HCT116 (cell line): ENCODE measurements around the gene CRTC1. TPM values are rescaled to one million over a fixed set of nuclear protein-coding genes. Genes with fewer than 3 reads are reported as not detected.

Source experiments
- ATAC-seq: fragments of 200-7000 bp; cut with Tn5 transposase; 2 replicates; pipeline ENCODE4 v1.9.1; 2020; ENCODE audit warnings: mild to moderate bottlenecking, moderate library complexity
- BruUV-seq: library from RNA; stranded (reverse); fragments of 400-500 nt; replicated peaks from 2 replicates; lab custom pipeline; 2021; lab: Mats Ljungman, UMichigan
- CTCF ChIA-PET: fragments of 300-600 bp; sonication (Branson Sonifier 250); formaldehyde crosslinking; loops from one replicate; lab custom pipeline; 2021; ENCODE audit warnings: antibody characterized with exemption; lab: Charles Lee
- POLR2A ChIA-PET: fragments of 300-600, 350-600 bp; sonication (Branson Sonifier 250); formaldehyde crosslinking; loops from one replicate; lab custom pipeline; 2021; ENCODE audit warnings: antibody characterized with exemption; lab: Charles Lee
- RAD21 ChIA-PET, 2 experiments: fragments of 300-600 bp; sonication (Branson Sonifier 250); formaldehyde crosslinking; loops; one replicate each; lab custom pipeline; 2023; ENCODE audit warnings: low total read pairs in 2 of 2; ENCODE audit not compliant: uncharacterized antibody in 2 of 2, unreplicated experiment in 2 of 2, low non-redundant PET in 1 of 2; lab: Charles Lee
- DNase-seq: peaks from one replicate; pipeline ENCODE4 v3.0.0-alpha.2; 2010; ENCODE audit warnings: low read depth, low spot score
- H2AFZ ChIP-seq: fragments of 200-600 bp; shearing (Covaris generic), sonication (generic); 2 replicates; pipeline ENCODE4 v1.6.1; 2017; ENCODE audit warnings: low read depth, mixed run types, mixed read lengths, antibody characterized with exemption, low read length; ENCODE audit not compliant: poor library complexity, severe bottlenecking
- H3K27ac ChIP-seq: 2 replicates; pipeline ENCODE4 v1.5.1; 2012; ENCODE audit warnings: low read depth, low read length
- H3K27me3 ChIP-seq: fragments of 200-600 bp; sonication (generic); 2 replicates; pipeline ENCODE4 v1.6.1; 2016; ENCODE audit warnings: mixed run types, low read length, mixed read lengths; ENCODE audit not compliant: insufficient read depth
- H3K36me3 ChIP-seq, 2 experiments: fragments of 200-500 bp in 1 of 2; fragments of 200-600 bp in 1 of 2; sonication (Bioruptor generic) in 1 of 2; sonication (generic) in 1 of 2; 2 replicates each; pipeline versions ENCODE4 v1.5.1 to v1.6.1; 2014 to 2016; ENCODE audit warnings: low read length in 2 of 2, inconsistent platforms in 1 of 2, mixed read lengths in 1 of 2, mixed run types in 1 of 2; ENCODE audit not compliant: insufficient read depth in 2 of 2, control insufficient read depth in 1 of 2
- H3K4me1 ChIP-seq, 2 experiments: fragments of 200-600 bp in 1 of 2; sonication (generic) in 1 of 2; 2 replicates each; pipeline versions ENCODE4 v1.5.1 to v1.6.1; 2012 to 2017; ENCODE audit warnings: low read length in 2 of 2, inconsistent platforms in 1 of 2, mild to moderate bottlenecking in 1 of 2, mixed read lengths in 1 of 2, mixed run types in 1 of 2, moderate library complexity in 1 of 2; ENCODE audit not compliant: insufficient read depth in 2 of 2, control insufficient read depth in 1 of 2
- H3K4me2 ChIP-seq: fragments of 200-600 bp; sonication (generic); 2 replicates; pipeline ENCODE4 v1.6.1; 2017; ENCODE audit warnings: mixed run types, low read length, mixed read lengths
- H3K4me3 ChIP-seq, 2 experiments: fragments of 200-600 bp in 1 of 2; sonication (generic) in 1 of 2; replicated peaks in 1 of 2; 2 replicates each; pipeline ENCODE4 v1.5.1; 2011 to 2016; ENCODE audit warnings: low read length in 2 of 2, control low read depth in 1 of 2, low read depth in 1 of 2, mild to moderate bottlenecking in 1 of 2, mixed read lengths in 1 of 2, mixed run types in 1 of 2
- H3K79me2 ChIP-seq: fragments of 200-600 bp; sonication (generic); 2 replicates; pipeline ENCODE4 v1.6.1; 2017; ENCODE audit warnings: mild to moderate bottlenecking, mixed run types, low read length, moderate library complexity, mixed read lengths; ENCODE audit not compliant: insufficient read depth
- H3K9ac ChIP-seq: fragments of 200-600 bp; sonication (generic); 2 replicates; pipeline ENCODE4 v1.6.1; 2016; ENCODE audit warnings: low read length, mixed read lengths
- H3K9me2 ChIP-seq: fragments of 200-600 bp; sonication (generic), shearing (Covaris generic); 2 replicates; pipeline ENCODE4 v1.6.1; 2017; ENCODE audit warnings: mixed run types, mild to moderate bottlenecking, moderate library complexity; ENCODE audit not compliant: insufficient read depth
- H3K9me3 ChIP-seq, 2 experiments: fragments of 200-500 bp in 1 of 2; fragments of 200-600 bp in 1 of 2; sonication (Bioruptor generic) in 1 of 2; sonication (generic) in 1 of 2; 2 replicates each; pipeline ENCODE4 v1.6.1; 2014 to 2017; ENCODE audit warnings: low read length in 2 of 2, mixed read lengths in 2 of 2, inconsistent platforms in 1 of 2, low read depth in 1 of 2, mild to moderate bottlenecking in 1 of 2, mixed run types in 1 of 2, moderate library complexity in 1 of 2; ENCODE audit not compliant: control insufficient read depth in 1 of 2, insufficient read depth in 1 of 2
- H4K20me1 ChIP-seq: fragments of 200-600 bp; sonication (generic), shearing (Covaris generic); 2 replicates; pipeline ENCODE4 v1.6.1; 2017; ENCODE audit warnings: mixed run types, mild to moderate bottlenecking, moderate library complexity; ENCODE audit not compliant: insufficient read depth
- CBX3 ChIP-seq: IDR thresholded peaks from 2 replicates; pipeline ENCODE4 v1.6.1; 2012; ENCODE audit warnings: low read depth
- CEBPB ChIP-seq: IDR thresholded peaks from 2 replicates; pipeline ENCODE4 v1.6.1; 2012; ENCODE audit warnings: low read depth
- EGR1 ChIP-seq: IDR thresholded peaks from 2 replicates; pipeline ENCODE4 v1.6.1; 2012; ENCODE audit warnings: low read depth
- POLR2A ChIP-seq: IDR thresholded peaks from 2 replicates; pipeline ENCODE4 v1.7.0; 2011; ENCODE audit warnings: borderline replicate concordance; ENCODE audit not compliant: insufficient read depth, insufficient read length; ENCODE audit errors: extremely low read depth
- POLR2AphosphoS5 ChIP-seq: IDR thresholded peaks from 2 replicates; pipeline ENCODE4 v1.6.1; 2011; ENCODE audit warnings: mild to moderate bottlenecking, low read depth, low read length, moderate library complexity
- SIN3A ChIP-seq: IDR thresholded peaks from 2 replicates; pipeline ENCODE4 v1.6.1; 2012; ENCODE audit warnings: low read depth
- TCF7L2 ChIP-seq: IDR thresholded peaks from 2 replicates; pipeline ENCODE4 v1.7.0; 2011; ENCODE audit warnings: borderline replicate concordance, inconsistent platforms; ENCODE audit not compliant: insufficient read depth, insufficient read length; ENCODE audit errors: extremely low read depth
- YY1 ChIP-seq: IDR thresholded peaks from 2 replicates; pipeline ENCODE4 v1.6.1; 2011; ENCODE audit warnings: low read length, low read depth, moderate library complexity, mild to moderate bottlenecking; ENCODE audit not compliant: insufficient replicate concordance; ENCODE audit errors: extremely low read depth
- ZFX ChIP-seq: fragments of 450-650 bp; IDR thresholded peaks from 2 replicates; pipeline ENCODE4 v1.6.1; 2017
- ZNF274 ChIP-seq: fragments of 200-500 bp; sonication (Bioruptor generic); IDR thresholded peaks from 2 replicates; pipeline ENCODE4 v1.6.1; 2014; ENCODE audit warnings: mild to moderate bottlenecking, low read depth, low read length, inconsistent platforms
- intact Hi-C: fragments of 100-400 bp; cut with micrococcal nuclease; formaldehyde crosslinking; loops from 2 replicates; pipeline ENCODE4 v1.10.0; 2022
- total RNA-seq: library from RNA; stranded (reverse); gene quantifications from one replicate; pipeline ENCODE4 v1.2.1, GENCODE V29; 2021; ENCODE audit not compliant: unreplicated experiment
- TF ChIP-seq, protein P1 (sequence below): IDR thresholded peaks from 2 replicates; pipeline ENCODE4 v1.6.1; 2011; ENCODE audit warnings: mild to moderate bottlenecking, low read length, moderate library complexity; ENCODE audit not compliant: insufficient replicate concordance; ENCODE audit errors: extremely low read depth

Gene CRTC1
- total RNA-seq, 1 experiment from 2014 or later: 14.9 TPM

DNA sequence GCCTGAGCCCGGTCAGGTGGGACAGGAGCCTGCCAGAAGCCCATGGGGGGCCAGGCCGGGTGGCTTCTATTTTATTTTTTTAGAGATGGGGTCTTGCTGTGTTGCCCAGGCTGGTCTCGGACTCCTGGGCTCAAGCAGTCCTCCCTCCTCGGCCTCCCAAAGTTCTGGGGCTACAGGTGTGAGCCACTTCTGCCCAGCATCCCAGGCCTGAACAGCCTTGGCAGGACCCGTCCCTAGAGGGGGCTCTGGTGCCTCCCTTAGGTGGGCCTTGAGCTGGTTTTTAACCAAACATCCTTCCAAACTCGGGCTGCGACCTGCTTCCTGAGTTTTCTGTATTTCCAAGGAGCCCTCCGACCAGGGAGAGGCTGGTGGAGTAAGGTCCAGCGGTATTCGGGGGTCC lies 97.2 kb downstream of the CRTC1 start:
- Histone ChIP-seq H3K4me2 (no peak overlapping the region), H3K9ac (no peak overlapping the region), H3K9me2 (no peaks in the 10 kb centered on the region), H3K27ac (no peak overlapping the region), H2AFZ (no peak overlapping the region), H3K4me3 (no peak overlapping the region), H3K79me2 (no peaks in the 10 kb centered on the region), H3K4me1 (peaks cover 4 to 22% of the 10 kb centered on the region in 2 experiments; a peak in 3 of 4 replicates), H3K27me3 (no peaks in the 10 kb centered on the region), H4K20me1 (no peaks in the 10 kb centered on the region), H3K36me3 (no peaks in the 10 kb centered on the region), H3K9me3 (no peaks in the 10 kb centered on the region)
- intact Hi-C loops: no loop called here
- CTCF ChIA-PET: no interaction called here
- DNase-seq (no peak), ATAC-seq (no peak)
- POLR2A ChIA-PET: no interaction called here
- no TSS peak for BruUV-seq
- TF ChIP-seq SIN3A (no peak), CBX3 (no peak), EGR1 (no peak), YY1 (no peak), POLR2A (no peak), ZFX (no peak), CEBPB (no peak), POLR2AphosphoS5 (no peak), ZNF274 (no peak), TCF7L2 (no peak)
- TF ChIP-seq, protein P1, sequence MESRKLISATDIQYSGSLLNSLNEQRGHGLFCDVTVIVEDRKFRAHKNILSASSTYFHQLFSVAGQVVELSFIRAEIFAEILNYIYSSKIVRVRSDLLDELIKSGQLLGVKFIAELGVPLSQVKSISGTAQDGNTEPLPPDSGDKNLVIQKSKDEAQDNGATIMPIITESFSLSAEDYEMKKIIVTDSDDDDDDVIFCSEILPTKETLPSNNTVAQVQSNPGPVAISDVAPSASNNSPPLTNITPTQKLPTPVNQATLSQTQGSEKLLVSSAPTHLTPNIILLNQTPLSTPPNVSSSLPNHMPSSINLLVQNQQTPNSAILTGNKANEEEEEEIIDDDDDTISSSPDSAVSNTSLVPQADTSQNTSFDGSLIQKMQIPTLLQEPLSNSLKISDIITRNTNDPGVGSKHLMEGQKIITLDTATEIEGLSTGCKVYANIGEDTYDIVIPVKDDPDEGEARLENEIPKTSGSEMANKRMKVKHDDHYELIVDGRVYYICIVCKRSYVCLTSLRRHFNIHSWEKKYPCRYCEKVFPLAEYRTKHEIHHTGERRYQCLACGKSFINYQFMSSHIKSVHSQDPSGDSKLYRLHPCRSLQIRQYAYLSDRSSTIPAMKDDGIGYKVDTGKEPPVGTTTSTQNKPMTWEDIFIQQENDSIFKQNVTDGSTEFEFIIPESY: no peak
- RAD21 ChIA-PET: interaction anchor here in 1 of 2 experiments (0.6 kb wide), 1 partner anchor 97 kb away, joined by 3 read pairs; no protein-coding TSS in a partner anchor
